Measurements from ENCODE around the gene RERE. TPM values are rescaled to one million over a fixed set of nuclear protein-coding genes. Genes with fewer than 3 reads are reported as not detected.
A peak's percentile ranks its signal among the peaks of the same experiment; 100 is the strongest.

RERE gene
- total RNA-seq, 1 donor from 2014 or later = 64.6 TPM

DNA sequence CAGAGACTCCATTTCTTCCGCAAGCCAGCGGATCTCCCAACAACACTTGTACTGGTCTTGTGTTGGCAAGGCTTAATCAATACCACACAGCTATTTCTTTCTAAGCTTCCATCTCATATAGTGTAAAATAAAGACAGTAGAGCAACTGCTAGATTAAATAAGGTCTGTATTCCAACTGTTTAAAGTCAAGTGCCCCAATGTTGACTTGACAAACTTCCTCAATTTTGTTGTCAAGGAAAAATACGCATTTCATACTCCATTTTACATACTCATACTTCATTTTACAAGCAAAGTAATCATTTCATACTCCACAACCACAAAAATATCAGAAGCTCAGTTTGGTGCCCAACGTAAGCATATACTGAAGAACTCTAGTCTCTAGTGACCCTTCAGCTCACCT is 143.0 kb downstream of the RERE start:
- no peaks in the 10 kb centered on the region for H3K9me3 ChIP-seq
- intact Hi-C loops (cut with DNase I) = loop anchor here (5.0 kb wide), 1 partner anchor 53 kb away; no protein-coding TSS in a partner anchor
- TF ChIP-seq CTCF (IDR thresholded peaks at IDR 0.05) = no peak
- no peak for DNase-seq (ENCODE audit: low spot score in 2 of 2)
- no peak overlapping the region for H3K27ac ChIP-seq
- H3K27me3 ChIP-seq = no peaks in the 10 kb centered on the region
- H3K4me3 ChIP-seq = no peak overlapping the region
- H3K36me3 ChIP-seq = no peaks in the 10 kb centered on the region
- peaks cover 5 to 8% of the 10 kb centered on the region in 2 donors for H3K4me1 ChIP-seq

- intact Hi-C loops (cut with DNase I) = loop anchor here (2.0 to 5.0 kb wide), 2 partner anchors 56 to 109 kb away; no protein-coding TSS in a partner anchor
- Histone ChIP-seq H3K36me3 (no peaks in the 10 kb centered on the region), H3K27ac (no peak overlapping the region), H3K27me3 (no peaks in the 10 kb centered on the region), H3K4me3 (no peak overlapping the region), H3K4me1 (peaks cover 5 to 8% of the 10 kb centered on the region in 2 donors), H3K9me3 (no peaks in the 10 kb centered on the region)
- peak in 1 of 2 donors; percentile 69 for DNase-seq (ENCODE audit: low spot score in 2 of 2)
- peak; percentile 77 to 84 (median 78) for TF ChIP-seq CTCF (IDR thresholded peaks at IDR 0.05)
These were observed 146.0 kb downstream of the RERE start for GRCh38 chr1:8671306-8671917.

GRCh38 chr1:8670371-8670818 is 147.0 kb downstream of the RERE start:
- Histone ChIP-seq H3K27ac (no peak overlapping the region), H3K36me3 (no peaks in the 10 kb centered on the region), H3K9me3 (no peaks in the 10 kb centered on the region), H3K4me1 (peaks cover 5 to 13% of the 10 kb centered on the region in 2 donors), H3K27me3 (no peaks in the 10 kb centered on the region), H3K4me3 (no peak overlapping the region)
- no peak for TF ChIP-seq CTCF (IDR thresholded peaks at IDR 0.05)
- no peak for DNase-seq (ENCODE audit: low spot score in 2 of 2)
- intact Hi-C loops (cut with DNase I) = loop anchor here (2.0 to 5.0 kb wide), 2 partner anchors 57 to 108 kb away; no protein-coding TSS in a partner anchor

DNA sequence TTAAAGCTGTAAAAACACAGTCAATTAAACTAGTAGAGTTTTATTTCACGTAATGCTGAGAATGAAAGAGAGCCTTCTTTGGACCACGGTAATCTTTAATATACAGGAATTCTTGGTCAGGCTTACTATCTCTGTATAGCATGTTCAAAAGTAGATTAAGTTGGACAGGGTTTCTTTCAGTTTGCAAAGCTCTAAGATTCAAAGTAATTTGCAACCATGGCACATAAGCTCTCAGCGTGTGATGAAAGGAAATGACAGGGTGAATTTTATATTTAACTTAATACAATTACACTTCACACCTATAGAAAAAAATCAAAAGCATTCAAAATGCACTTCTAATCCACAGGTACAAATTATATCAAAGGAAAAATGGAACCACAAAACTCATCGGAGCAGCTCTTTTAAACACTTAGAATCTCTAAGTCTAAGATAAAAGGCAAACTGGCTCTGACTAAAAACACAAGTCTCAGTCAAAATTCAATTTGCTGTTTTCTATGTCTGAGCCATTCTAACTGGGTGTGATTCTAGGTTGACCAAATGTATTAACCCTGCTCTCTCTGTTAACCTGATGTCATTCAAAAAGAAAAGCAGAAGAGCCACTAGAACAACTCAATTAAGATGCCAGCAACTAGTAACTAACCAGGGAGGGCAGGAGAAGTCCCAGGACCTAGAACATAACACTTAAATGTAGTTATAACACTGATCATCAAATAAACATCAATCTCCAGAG is 147.7 kb downstream of the RERE start:
- Histone ChIP-seq H3K4me3 (no peak overlapping the region), H3K4me1 (peaks cover 5 to 14% of the 10 kb centered on the region in 2 donors), H3K36me3 (no peaks in the 10 kb centered on the region), H3K27me3 (no peaks in the 10 kb centered on the region), H3K9me3 (no peaks in the 10 kb centered on the region), H3K27ac (no peak overlapping the region)
- intact Hi-C loops (cut with DNase I) = loop anchor here (2.0 to 5.0 kb wide), 2 partner anchors 58 to 107 kb away; no protein-coding TSS in a partner anchor
- DNase-seq (ENCODE audit: low spot score in 2 of 2) = no peak
- no peak for TF ChIP-seq CTCF (IDR thresholded peaks at IDR 0.05)

- H3K27me3 ChIP-seq = no peaks in the 10 kb centered on the region
- H3K9me3 ChIP-seq = no peaks in the 10 kb centered on the region
- intact Hi-C loops (cut with DNase I) = no loop called here
- H3K36me3 ChIP-seq = no peaks in the 10 kb centered on the region
- H3K27ac ChIP-seq = no peak overlapping the region
- no peak for DNase-seq (ENCODE audit: low spot score in 2 of 2)
- H3K4me1 ChIP-seq = peaks cover 5 to 19% of the 10 kb centered on the region in 2 donors
- TF ChIP-seq CTCF (IDR thresholded peaks at IDR 0.05) = no peak
- no peak overlapping the region for H3K4me3 ChIP-seq
These were observed 149.4 kb downstream of the RERE start for GRCh38 chr1:8667869-8668594.
